NCI-H2171 treated with DMSO at 0.1 percent for 48 hours (cell line): ENCODE data around the gene TRAF7.

Source experiments
- DNase-seq: peaks from one replicate; lab custom pipeline; 2025; lab: John Stamatoyannopoulos, UW

TRAF7 gene

GRCh38 chr16:2181952-2182351, 26.4 kb downstream of the TRAF7 start:
- DNase-seq, result no peak

- no peak for DNase-seq
Measured at GRCh38 chr16:2183671-2184070, 28.1 kb downstream of the TRAF7 start.

- no peak for DNase-seq
Measured at GRCh38 chr16:2184346-2184745, 28.8 kb downstream of the TRAF7 start.

- no peak for DNase-seq
Measured at GRCh38 chr16:2184962-2185361, 29.4 kb downstream of the TRAF7 start.

GRCh38 chr16:2186064-2186463, 30.5 kb downstream of the TRAF7 start:
- DNase-seq, result no peak

DNA sequence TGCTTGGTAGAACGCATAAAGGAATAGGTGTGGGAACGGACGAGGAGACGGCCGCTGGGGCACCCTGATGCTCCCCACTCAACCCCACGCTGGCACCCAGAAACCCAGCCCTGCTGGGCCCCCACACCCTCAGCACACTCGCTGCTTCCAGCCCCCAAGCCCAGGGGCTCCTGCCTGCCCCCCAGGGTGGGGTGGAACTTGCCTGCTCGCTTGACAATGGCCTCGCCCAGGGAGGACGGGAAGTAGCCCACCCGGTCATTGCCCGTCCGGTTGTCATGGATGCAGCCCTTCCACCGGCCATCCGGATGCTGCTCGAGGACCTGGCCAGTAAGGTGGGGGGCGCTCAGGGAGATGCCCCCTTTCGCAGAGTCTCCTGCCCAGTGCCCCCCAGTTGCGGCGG, 30.9 kb downstream of the TRAF7 start:
- DNase-seq, result no peak

DNA sequence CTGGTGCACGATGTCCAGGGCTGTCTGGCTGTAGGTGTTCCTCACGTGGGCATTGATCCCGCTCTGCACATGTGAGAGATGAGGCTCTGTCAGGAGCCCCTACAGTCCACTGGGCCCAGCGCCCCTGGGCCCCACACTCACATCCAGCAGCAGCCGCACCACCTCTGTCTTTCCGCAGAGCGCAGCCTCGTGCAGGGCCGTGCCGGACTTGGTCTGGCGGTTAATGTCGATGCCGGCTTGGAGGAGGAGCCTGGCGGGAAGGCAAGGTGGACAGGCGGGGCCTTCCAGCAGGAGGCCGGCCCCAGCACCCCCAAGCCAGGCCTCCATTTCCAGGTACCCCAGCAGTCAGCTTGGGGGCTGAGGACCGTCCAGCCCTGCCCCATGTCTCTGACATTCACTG, 31.6 kb downstream of the TRAF7 start:
- DNase-seq, result no peak

DNA sequence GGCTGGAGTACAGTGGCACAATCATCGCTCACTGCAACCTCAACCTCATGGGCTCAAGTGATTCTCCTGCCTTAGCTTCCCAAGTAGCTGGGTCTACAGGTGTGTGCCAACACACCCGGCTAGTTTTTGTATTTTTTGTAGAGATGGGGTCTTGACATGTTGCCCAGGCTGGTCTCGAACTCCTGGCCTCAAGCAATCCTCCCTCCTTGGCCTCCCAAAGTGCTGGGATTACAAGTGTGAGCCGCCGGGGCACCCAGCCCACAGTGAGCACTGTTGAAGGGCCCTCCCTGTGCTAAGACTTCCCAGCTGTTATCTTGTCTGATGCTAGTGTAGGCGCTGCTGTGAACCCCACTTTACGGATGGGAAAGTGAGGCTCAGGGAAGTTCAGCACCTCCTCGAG, 32.8 kb downstream of the TRAF7 start:
- no peak for DNase-seq

DNA sequence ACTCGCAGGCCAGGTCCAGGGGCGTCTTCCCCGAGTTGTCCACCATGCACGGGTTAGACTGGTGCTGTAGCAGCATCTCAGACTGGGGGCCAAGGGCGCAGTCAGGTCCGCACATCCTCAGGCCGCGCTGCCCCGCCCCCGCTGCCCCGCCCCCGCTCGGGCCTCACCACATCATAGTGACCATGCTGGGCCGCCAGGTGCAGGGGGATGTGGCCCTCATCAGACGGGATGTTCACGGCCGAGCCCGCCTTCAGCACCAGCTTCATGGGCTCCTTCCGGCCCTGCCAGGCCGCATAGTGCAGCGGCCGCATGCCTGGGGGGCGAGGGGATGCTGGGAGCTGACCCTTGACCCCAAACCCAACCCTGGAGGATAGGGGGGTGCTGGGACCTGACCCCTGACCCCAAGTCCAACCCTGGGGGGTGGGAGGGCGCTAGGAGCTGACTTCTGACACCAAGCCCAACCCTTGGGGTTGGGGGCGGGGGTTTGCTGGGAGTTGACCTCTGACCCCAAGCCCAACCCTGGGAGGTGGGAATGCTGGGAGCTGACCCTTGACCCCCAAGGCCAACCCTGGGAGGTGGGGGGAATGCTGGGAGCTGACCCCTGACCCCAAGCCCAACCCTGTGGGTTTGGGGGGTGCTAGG, 33.8 kb downstream of the TRAF7 start:
- no peak for DNase-seq

DNA sequence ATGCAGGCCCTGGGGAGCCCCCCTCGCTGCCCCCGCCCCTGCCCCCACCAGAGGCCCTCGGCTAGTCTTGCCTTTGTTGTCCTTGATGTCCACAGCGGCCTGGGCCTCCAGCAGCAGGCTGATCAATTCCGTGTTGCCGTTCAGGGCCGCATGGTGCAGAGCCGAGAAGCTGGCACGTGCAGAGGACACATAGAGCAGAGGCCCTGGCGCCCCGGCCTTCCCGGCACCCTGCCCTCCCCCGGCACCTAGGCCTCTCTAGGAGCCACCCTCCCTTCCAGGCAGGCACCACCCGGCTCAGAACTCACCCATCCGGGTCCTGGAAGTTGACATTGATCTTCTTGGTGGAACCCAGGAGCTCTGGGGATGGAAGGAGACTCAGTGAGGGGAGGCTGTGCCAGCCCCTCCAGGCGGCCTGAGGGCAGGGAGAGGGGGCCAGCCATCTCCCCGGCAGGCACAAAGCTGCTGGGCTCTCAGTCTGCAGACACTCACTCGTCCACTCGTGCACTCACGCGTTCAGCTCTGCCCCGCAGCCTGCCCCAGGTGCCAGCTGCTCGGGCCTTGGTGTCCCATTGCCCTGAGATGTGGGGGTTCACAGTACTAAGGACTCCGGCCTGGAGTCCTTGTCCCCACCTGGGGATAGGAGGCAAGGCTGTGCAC, 34.5 kb downstream of the TRAF7 start:
- peak; percentile 28 for DNase-seq

DNA sequence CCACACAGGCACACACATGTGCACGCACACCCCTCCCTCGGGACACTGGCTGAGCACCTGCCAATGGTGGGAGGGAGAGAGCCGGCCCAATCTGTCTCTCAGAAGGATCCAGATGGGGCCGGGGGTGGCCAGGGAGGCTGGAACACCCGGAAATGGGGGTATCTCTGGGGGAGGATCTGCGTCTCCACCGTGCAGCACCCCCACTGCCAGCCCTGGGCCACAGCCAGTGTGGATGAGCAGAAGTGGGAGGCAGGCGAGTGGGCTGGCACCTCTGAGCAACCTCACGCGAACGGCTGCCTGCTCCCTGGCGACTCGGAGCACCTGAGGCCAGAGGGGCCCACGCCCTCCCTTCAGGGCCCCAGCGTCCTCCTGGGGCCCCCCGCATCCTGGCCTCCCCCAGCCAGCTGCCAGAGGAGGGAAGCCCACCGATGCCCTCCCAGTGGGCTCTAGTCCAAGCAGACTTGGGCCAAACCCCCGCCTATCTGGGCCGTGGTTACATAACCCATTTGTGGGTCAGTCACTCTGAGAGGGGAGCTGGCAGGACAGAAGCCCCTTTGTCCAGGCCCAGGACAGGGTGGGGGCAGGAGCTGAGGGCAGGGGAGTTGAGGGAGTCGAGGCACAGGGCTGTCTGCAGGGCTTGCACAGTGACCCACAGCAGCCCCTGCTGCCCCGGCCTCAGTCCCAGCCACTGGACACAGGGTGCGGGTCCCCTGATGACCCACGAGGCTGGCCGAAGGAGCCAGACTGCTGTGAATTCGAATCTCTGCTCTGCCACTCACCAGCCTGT, 35.3 kb downstream of the TRAF7 start:
- peak; percentile 78 for DNase-seq

DNA sequence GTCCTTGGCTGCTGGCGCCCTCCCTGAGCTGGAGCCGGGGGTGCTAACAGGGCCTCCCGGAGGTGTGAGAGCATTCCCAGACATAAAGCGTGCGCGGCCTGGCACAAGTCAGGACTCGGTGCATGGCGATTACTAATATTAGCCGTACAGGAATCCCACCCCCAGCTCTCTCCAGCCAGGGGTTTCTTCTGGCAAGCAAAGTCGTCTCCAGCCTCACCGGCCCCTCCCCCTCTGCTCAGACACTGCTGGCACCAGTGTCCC, 35.8 kb downstream of the TRAF7 start:
- DNase-seq, result no peak

GRCh38 chr16:2194166-2194834, 38.7 kb downstream of the TRAF7 start:
- DNase-seq, result no peak

DNA sequence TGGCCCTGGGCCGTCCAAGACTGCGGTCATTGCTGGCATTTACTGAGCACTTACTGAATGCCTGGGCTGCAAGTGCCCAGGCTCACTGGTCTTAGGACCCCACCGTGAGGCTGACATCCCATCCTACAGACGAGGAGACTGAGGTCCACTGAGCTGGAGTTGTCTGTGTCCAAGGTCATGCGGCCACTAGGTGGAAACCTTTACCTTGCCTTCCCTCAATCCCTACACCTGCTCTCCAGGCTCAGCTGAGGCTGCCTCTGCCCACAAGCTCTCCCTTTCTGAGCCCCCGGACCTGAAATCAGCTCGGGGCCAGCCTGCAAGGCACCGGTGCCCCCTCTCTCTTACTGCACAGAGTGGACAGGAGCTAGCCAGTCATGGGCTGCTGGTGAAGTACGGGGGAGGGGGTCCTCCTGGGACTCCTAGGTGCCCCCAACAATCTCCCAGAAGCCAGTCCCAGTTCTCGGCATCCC, 39.3 kb downstream of the TRAF7 start:
- DNase-seq, result peak; percentile 74

DNA sequence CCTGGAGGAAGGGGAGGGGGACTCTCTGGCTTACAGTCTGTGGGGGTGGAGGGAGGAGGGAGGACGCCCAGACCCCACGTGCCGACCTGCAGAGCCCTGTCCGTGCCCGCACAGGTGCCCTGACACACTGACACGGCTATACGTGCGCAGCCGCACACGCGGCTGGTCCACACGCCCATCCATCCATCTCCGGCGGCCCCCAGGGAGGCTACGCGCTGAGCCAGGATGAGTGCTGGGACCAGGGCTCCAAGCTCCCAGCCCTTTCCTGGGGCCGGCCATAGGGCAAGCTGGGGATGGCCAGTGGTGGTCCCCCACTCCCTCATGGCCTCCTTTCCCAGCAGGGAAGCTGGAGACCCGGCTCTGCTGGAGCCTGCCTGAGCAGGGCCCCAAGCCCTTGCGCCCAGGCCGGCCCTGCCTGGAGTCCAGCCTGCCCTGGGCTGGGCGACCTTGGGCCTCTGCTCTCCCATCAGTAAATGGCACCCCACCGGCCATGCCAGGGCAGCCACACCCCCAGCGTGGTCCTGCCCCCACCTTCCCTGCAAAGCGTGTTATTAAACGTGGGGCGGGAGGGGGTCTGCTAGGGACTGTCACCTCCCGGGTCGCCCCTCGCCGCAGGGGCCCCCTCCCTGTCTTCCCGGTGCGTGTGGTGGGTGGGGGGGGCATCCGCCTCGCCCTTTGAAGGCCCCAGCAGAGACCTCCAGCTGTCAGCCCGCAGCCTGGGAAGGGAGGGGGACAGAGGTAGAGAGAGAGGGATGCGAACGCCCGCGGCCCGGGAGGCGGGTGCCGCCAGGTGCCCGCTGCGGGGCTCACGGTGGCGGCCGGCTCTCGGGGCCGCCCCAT, 40.0 kb downstream of the TRAF7 start:
- DNase-seq, result peak; percentile 28

DNA sequence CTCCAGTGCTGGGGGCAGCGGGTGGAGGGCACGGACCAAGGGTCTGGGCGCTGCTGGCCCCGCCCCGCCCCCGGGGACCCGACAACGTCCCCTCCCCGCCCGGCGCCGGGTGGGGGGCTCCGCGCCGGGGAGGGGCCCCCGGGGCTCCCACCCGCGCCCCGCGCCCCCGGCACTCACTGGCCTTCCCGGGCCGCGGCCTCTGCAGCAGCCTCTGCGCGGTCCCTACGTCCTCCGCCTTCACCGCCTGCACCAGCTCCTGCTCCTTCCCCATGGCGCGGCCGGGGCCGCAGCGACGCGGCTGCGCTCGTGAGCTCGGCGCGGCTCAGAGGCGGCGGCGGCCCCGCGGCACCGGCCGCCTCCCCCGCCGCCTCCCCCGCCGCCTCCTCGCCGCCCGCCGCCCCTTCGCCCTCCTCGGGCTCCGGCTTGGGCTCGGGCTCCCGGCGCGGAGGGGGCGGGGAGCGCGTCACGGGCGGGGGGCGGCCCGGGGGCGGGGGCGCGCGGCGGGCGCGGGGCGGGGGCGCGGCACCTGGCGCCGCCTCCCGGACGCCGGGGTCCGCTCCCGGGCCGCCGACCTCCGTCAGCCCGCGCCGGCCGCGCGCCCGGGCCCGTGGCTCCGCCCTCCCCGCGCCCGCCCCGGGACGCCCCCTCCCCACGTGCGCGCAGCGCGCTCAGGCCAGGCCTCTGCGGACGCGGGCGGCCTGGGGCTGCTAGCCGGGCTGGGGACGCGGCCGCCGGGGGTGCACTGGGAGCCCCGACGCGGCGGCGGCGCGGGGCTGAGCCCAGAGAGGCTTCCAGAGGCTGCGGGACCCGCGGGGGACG, 40.8 kb downstream of the TRAF7 start, which contains the start of gene CASKIN1:
CASKIN1 (minus strand) TSS at position 444 of the 819 bp plus-strand sequence; CDS start at position 271, 173 bp downstream.
- DNase-seq, result peak; percentile 21

- no peak for DNase-seq
Measured at GRCh38 chr16:2196981-2197511, 41.5 kb downstream of the TRAF7 start.

GRCh38 chr16:2197765-2198164, 42.2 kb downstream of the TRAF7 start:
- DNase-seq, result no peak

- DNase-seq, result no peak
Measured at GRCh38 chr16:2198283-2198682, 42.7 kb downstream of the TRAF7 start.

GRCh38 chr16:2199095-2199494, 43.5 kb downstream of the TRAF7 start:
- no peak for DNase-seq
